WTC11 (cell line): ENCODE measurements around the gene SSBP2. TPM values are rescaled to one million over a fixed set of nuclear protein-coding genes. Genes with fewer than 3 reads are reported as not detected.

Experiments used
- ATAC-seq: fragments of 200-7000 bp; cut with Tn5 transposase; 2 replicates; pipeline ENCODE4 v1.10.0; 2021; ENCODE audit warnings: mild to moderate bottlenecking, moderate library complexity
- CTCF ChIA-PET: fragments of 300-600 bp; sonication (Branson Sonifier 250); formaldehyde crosslinking; loops from one replicate; lab custom pipeline; 2021; ENCODE audit warnings: antibody characterized with exemption; lab: Charles Lee
- POLR2A ChIA-PET: fragments of 350-600 bp; sonication (Branson Sonifier 250); formaldehyde crosslinking; loops from one replicate; lab custom pipeline; 2021; ENCODE audit warnings: antibody characterized with exemption; lab: Charles Lee
- DNase-seq: peaks from one replicate; pipeline ENCODE4 v3.0.0; 2021; ENCODE audit warnings: low spot score
- H3K27ac Mint-ChIP-seq: 2 replicates; pipeline ENCODE4 v1.8.0; 2021; ENCODE audit warnings: mixed read lengths
- H3K27me3 Mint-ChIP-seq: 2 replicates; pipeline ENCODE4 v1.8.0; 2021; ENCODE audit warnings: low read depth, mild to moderate bottlenecking, moderate library complexity, mixed read lengths
- H3K36me3 Mint-ChIP-seq: 2 replicates; pipeline ENCODE4 v1.8.0; 2021; ENCODE audit warnings: mixed read lengths
- H3K4me1 Mint-ChIP-seq: 2 replicates; pipeline ENCODE4 v1.8.0; 2022; ENCODE audit warnings: mixed read lengths
- H3K4me3 Mint-ChIP-seq: 2 replicates; pipeline ENCODE4 v1.8.0; 2021; ENCODE audit warnings: mild to moderate bottlenecking, moderate library complexity, mixed read lengths
- H3K9me3 Mint-ChIP-seq: 2 replicates; pipeline ENCODE4 v1.8.0; 2021; ENCODE audit warnings: mixed read lengths
- ATF2 ChIP-seq: sonication (generic); formaldehyde crosslinking; IDR thresholded peaks from 2 replicates; pipeline ENCODE4 v1.8.1; 2022; ENCODE audit warnings: low read depth, missing genetic modification reagents, borderline replicate concordance
- ATF3 ChIP-seq: sonication (generic); formaldehyde crosslinking; conservative IDR thresholded peaks from 2 replicates; pipeline ENCODE4 v1.8.1; 2022; ENCODE audit warnings: mild to moderate bottlenecking, missing genetic modification reagents
- EMX1 ChIP-seq: fragments of 250-450 bp; sonication (Bioruptor Pico); IDR thresholded peaks from 2 replicates; pipeline ENCODE4 v1.8.0; 2021; ENCODE audit warnings: mild to moderate bottlenecking
- ERG ChIP-seq: fragments of 250-450 bp; sonication (Bioruptor Pico); IDR thresholded peaks from 2 replicates; pipeline ENCODE4 v1.8.0; 2021; ENCODE audit warnings: mild to moderate bottlenecking
- FOXJ3 ChIP-seq: sonication (generic); formaldehyde crosslinking; IDR thresholded peaks from 2 replicates; pipeline ENCODE4 v1.9.0; 2021; ENCODE audit warnings: missing genetic modification reagents, mild to moderate bottlenecking, borderline replicate concordance
- GABPB1 ChIP-seq: sonication (generic); formaldehyde crosslinking; IDR thresholded peaks from 2 replicates; pipeline ENCODE4 v1.8.1; 2023; ENCODE audit warnings: mild to moderate bottlenecking, missing genetic modification reagents
- HMGXB4 ChIP-seq: sonication (generic); formaldehyde crosslinking; IDR thresholded peaks from 2 replicates; pipeline ENCODE4 v1.8.1; 2023; ENCODE audit warnings: mild to moderate bottlenecking, moderate library complexity, missing genetic modification reagents
- MLX ChIP-seq: sonication (generic); formaldehyde crosslinking; IDR thresholded peaks from 2 replicates; pipeline ENCODE4 v1.8.1; 2023; ENCODE audit warnings: mild to moderate bottlenecking, missing genetic modification reagents, moderate library complexity
- NFYB ChIP-seq: sonication (generic); formaldehyde crosslinking; conservative IDR thresholded peaks from 2 replicates; pipeline ENCODE4 v1.8.0; 2022; ENCODE audit warnings: low read depth, missing genetic modification reagents
- PREB ChIP-seq: sonication (generic); formaldehyde crosslinking; IDR thresholded peaks from 2 replicates; pipeline ENCODE4 v1.8.1; 2022; ENCODE audit warnings: mild to moderate bottlenecking, missing genetic modification reagents, moderate library complexity, borderline replicate concordance
- SMAD4 ChIP-seq: sonication (generic); formaldehyde crosslinking; IDR thresholded peaks from 2 replicates; pipeline ENCODE4 v1.8.0; 2022; ENCODE audit warnings: mild to moderate bottlenecking, missing genetic modification reagents
- SP1 ChIP-seq: sonication (generic); formaldehyde crosslinking; conservative IDR thresholded peaks from 2 replicates; pipeline ENCODE4 v1.8.1; 2022; ENCODE audit warnings: missing genetic modification reagents
- TCF7 ChIP-seq: sonication (generic); formaldehyde crosslinking; IDR thresholded peaks from 2 replicates; pipeline ENCODE4 v1.8.0; 2022; ENCODE audit warnings: mild to moderate bottlenecking, low read depth, missing genetic modification reagents, moderate library complexity
- TEAD1 ChIP-seq: sonication (generic); formaldehyde crosslinking; IDR thresholded peaks from 2 replicates; pipeline ENCODE4 v1.8.0; 2022; ENCODE audit warnings: mild to moderate bottlenecking, missing genetic modification reagents
- ZMAT4 ChIP-seq: fragments of 250-450 bp; sonication (Bioruptor Pico); IDR thresholded peaks from 2 replicates; pipeline ENCODE4 v1.9.0; 2021; ENCODE audit warnings: mild to moderate bottlenecking
- ZNF121 ChIP-seq: sonication (generic); formaldehyde crosslinking; IDR thresholded peaks from 2 replicates; pipeline ENCODE4 v1.8.0; 2023; ENCODE audit warnings: missing genetic modification reagents
- ZNF232 ChIP-seq: sonication (generic); formaldehyde crosslinking; IDR thresholded peaks from 2 replicates; pipeline ENCODE4 v1.8.0; 2022; ENCODE audit warnings: mild to moderate bottlenecking, missing genetic modification reagents
- total RNA-seq: library from RNA; stranded (reverse); gene quantifications from 3 replicates; pipeline ENCODE4 v1.2.3, GENCODE V29; 2021

The SSBP2 gene
- total RNA-seq, 1 experiment from 2014 or later, result 24.9 TPM

- CTCF ChIA-PET, result interaction anchor here (0.7 to 3.2 kb wide), 7 partner anchors 25 to 741 kb away, joined by 3 to 15 read pairs (median 3); no protein-coding TSS in a partner anchor
- no peaks in the 10 kb centered on the region for H3K27me3 Mint-ChIP-seq
- DNase-seq, result no peak
- no peaks in the 10 kb centered on the region for H3K9me3 Mint-ChIP-seq
- H3K27ac Mint-ChIP-seq, result no peak overlapping the region
- ATAC-seq, result no peak
- H3K4me3 Mint-ChIP-seq, result no peak overlapping the region
- TF ChIP-seq NFYB (CRISPR knock-in tag) (no peak), ZNF232 (CRISPR knock-in tag) (no peak), PREB (no peak), TCF7 (no peak), FOXJ3 (no peak), MLX (CRISPR knock-in tag) (no peak), ZMAT4 (CRISPR knock-in tag) (no peak), HMGXB4 (CRISPR knock-in tag) (no peak), ATF3 (CRISPR knock-in tag) (no peak), EMX1 (CRISPR knock-in tag) (no peak), TEAD1 (no peak), SMAD4 (no peak)
- TF ChIP-seq, all 79 proteins: peak for 0
- no peaks in the 10 kb centered on the region for H3K36me3 Mint-ChIP-seq
- POLR2A ChIA-PET, result no interaction called here
- H3K4me1 Mint-ChIP-seq, result peaks cover 14% of the 10 kb centered on the region
These were observed 326.2 kb downstream of the SSBP2 start for GRCh38 chr5:81424728-81425127.

GRCh38 chr5:81422671-81423070 lies 328.2 kb downstream of the SSBP2 start:
- H3K4me3 Mint-ChIP-seq, result no peak overlapping the region
- no peaks in the 10 kb centered on the region for H3K9me3 Mint-ChIP-seq
- no peaks in the 10 kb centered on the region for H3K27me3 Mint-ChIP-seq
- H3K4me1 Mint-ChIP-seq, result peaks cover 14% of the 10 kb centered on the region
- peak; percentile 91 for TF ChIP-seq GABPB1 (CRISPR knock-in tag)
- TF ChIP-seq ERG (CRISPR knock-in tag), result no peak
- no peak for TF ChIP-seq ZNF121 (CRISPR knock-in tag)
- TF ChIP-seq ATF2 (CRISPR knock-in tag), result no peak
- TF ChIP-seq SP1 (CRISPR knock-in tag), result no peak
- TF ChIP-seq, all 79 proteins: peak for 1
- ChIA-PET POLR2A (no interaction called here), CTCF (no interaction called here)
- H3K36me3 Mint-ChIP-seq, result no peaks in the 10 kb centered on the region
- ATAC-seq (no peak), DNase-seq (no peak)
- no peak overlapping the region for H3K27ac Mint-ChIP-seq
